ENCODE data around the gene STOML1.
A peak's percentile ranks its signal among the peaks of the same experiment; 100 is the strongest.
"Not testable (repeated sequence)": the region's sequence is repeated elsewhere in the genome, so short reads cannot be mapped to it uniquely, and the experiment has no call there.

STOML1 gene

GRCh38 chr15:73990250-73991005, 1.7 kb downstream of the STOML1 start:
- DNase-seq, result no peak
- in situ Hi-C loops (cut with HindIII; ENCODE audit: low pct_ligation_motif_present, low pct_unique_long_range_greater_than_20kb, low sequenced_read_pairs), result no loop called here

- in situ Hi-C loops (cut with HindIII; ENCODE audit: low pct_ligation_motif_present, low pct_unique_long_range_greater_than_20kb, low sequenced_read_pairs), result no loop called here
Observed at GRCh38 chr15:73989001-73989798, 2.9 kb downstream of the STOML1 start.

GRCh38 chr15:73988445-73988969, 3.6 kb downstream of the STOML1 start:
- no peak for DNase-seq
- in situ Hi-C loops (cut with HindIII; ENCODE audit: low pct_ligation_motif_present, low pct_unique_long_range_greater_than_20kb, low sequenced_read_pairs), result no loop called here

More at GRCh38 chr15:73989001-73989798, 2.9 kb downstream of the STOML1 start:
- peak; percentile 75 for DNase-seq

- in situ Hi-C loops (cut with HindIII; ENCODE audit: low pct_ligation_motif_present, low pct_unique_long_range_greater_than_20kb, low sequenced_read_pairs), result no loop called here
- peak; percentile 60 for DNase-seq
Observed at GRCh38 chr15:73987681-73988444, 4.2 kb downstream of the STOML1 start.

- in situ Hi-C loops (cut with HindIII; ENCODE audit: low pct_ligation_motif_present, low pct_unique_long_range_greater_than_20kb, low sequenced_read_pairs), result no loop called here
- no peak for DNase-seq
Observed at GRCh38 chr15:73987250-73987649, 4.8 kb downstream of the STOML1 start.

GRCh38 chr15:73986776-73987056, 5.4 kb downstream of the STOML1 start:
- no peak for DNase-seq
- in situ Hi-C loops (cut with HindIII; ENCODE audit: low pct_ligation_motif_present, low pct_unique_long_range_greater_than_20kb, low sequenced_read_pairs), result no loop called here

GRCh38 chr15:73986055-73986775, 5.9 kb downstream of the STOML1 start:
- in situ Hi-C loops (cut with HindIII; ENCODE audit: low pct_ligation_motif_present, low pct_unique_long_range_greater_than_20kb, low sequenced_read_pairs), result no loop called here
- DNase-seq, result peak; percentile 35

GRCh38 chr15:73985101-73985873, 6.8 kb downstream of the STOML1 start:
- in situ Hi-C loops (cut with HindIII; ENCODE audit: low pct_ligation_motif_present, low pct_unique_long_range_greater_than_20kb, low sequenced_read_pairs), result no loop called here
- DNase-seq, result peak; percentile 45

- in situ Hi-C loops (cut with HindIII; ENCODE audit: low pct_ligation_motif_present, low pct_unique_long_range_greater_than_20kb, low sequenced_read_pairs), result no loop called here
Observed at GRCh38 chr15:73984208-73984979, 7.7 kb downstream of the STOML1 start.

GRCh38 chr15:73983773-73984172, 8.3 kb downstream of the STOML1 start:
- in situ Hi-C loops (cut with HindIII; ENCODE audit: low pct_ligation_motif_present, low pct_unique_long_range_greater_than_20kb, low sequenced_read_pairs), result no loop called here
- no peak for DNase-seq

More at GRCh38 chr15:73984208-73984979, 7.7 kb downstream of the STOML1 start:
- no peak for DNase-seq

- DNase-seq, result peak; percentile 85
- in situ Hi-C loops (cut with HindIII; ENCODE audit: low pct_ligation_motif_present, low pct_unique_long_range_greater_than_20kb, low sequenced_read_pairs), result no loop called here
Observed at GRCh38 chr15:73983211-73983727, 8.8 kb downstream of the STOML1 start.

- in situ Hi-C loops (cut with HindIII; ENCODE audit: low pct_ligation_motif_present, low pct_unique_long_range_greater_than_20kb, low sequenced_read_pairs), result no loop called here
- DNase-seq, result peak; percentile 93
Observed at GRCh38 chr15:73982222-73982962, 9.7 kb downstream of the STOML1 start.

GRCh38 chr15:73981761-73982221, 10.3 kb downstream of the STOML1 start:
- in situ Hi-C loops (cut with HindIII; ENCODE audit: low pct_ligation_motif_present, low pct_unique_long_range_greater_than_20kb, low sequenced_read_pairs), result no loop called here
- DNase-seq, result peak; percentile 31

- in situ Hi-C loops (cut with HindIII; ENCODE audit: low pct_ligation_motif_present, low pct_unique_long_range_greater_than_20kb, low sequenced_read_pairs), result no loop called here
- DNase-seq, result no peak
Observed at GRCh38 chr15:73979636-73980035, 12.5 kb downstream of the STOML1 start.

GRCh38 chr15:73978896-73979295, 13.2 kb downstream of the STOML1 start:
- in situ Hi-C loops (cut with HindIII; ENCODE audit: low pct_ligation_motif_present, low pct_unique_long_range_greater_than_20kb, low sequenced_read_pairs), result no loop called here
- no peak for DNase-seq

GRCh38 chr15:73975440-73976125, 16.5 kb downstream of the STOML1 start:
- in situ Hi-C loops (cut with HindIII; ENCODE audit: low pct_ligation_motif_present, low pct_unique_long_range_greater_than_20kb, low sequenced_read_pairs), result not testable (repeated sequence)

More at GRCh38 chr15:73975440-73976125, 16.5 kb downstream of the STOML1 start:
- DNase-seq, result peak; percentile 34

All from ACHN (cell line).